NCI-H1694 treated with DMSO at 0.1 percent for 48 hours (cell line): ENCODE results near the gene AJM1.
A peak's percentile ranks its signal among the peaks of the same experiment; 100 is the strongest.
"Not testable (repeated sequence)": the region's sequence is repeated elsewhere in the genome, so short reads cannot be mapped to it uniquely, and the experiment has no call there.

Experiments
- DNase-seq: peaks from one replicate; lab custom pipeline; 2025; lab: John Stamatoyannopoulos, UW

The AJM1 gene

DNA sequence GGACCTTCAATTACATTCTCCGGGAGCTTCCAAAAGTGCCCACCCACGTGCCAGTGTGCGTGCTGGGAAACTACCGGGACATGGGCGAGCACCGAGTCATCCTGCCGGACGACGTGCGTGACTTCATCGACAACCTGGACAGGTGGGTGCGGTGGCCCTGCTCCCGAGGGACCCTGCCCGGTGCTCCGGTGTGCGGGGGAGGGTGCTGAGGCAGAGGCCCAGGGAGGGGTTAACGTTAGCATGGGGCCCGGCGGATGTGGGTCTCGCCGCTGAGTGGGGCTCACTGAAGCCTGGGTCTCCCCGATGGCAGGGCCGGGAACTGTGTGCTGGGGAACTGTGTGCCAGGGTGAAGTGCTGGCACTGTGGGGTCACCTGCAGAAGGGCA, 10.6 kb upstream of the AJM1 start:
- DNase-seq: no peak

DNA sequence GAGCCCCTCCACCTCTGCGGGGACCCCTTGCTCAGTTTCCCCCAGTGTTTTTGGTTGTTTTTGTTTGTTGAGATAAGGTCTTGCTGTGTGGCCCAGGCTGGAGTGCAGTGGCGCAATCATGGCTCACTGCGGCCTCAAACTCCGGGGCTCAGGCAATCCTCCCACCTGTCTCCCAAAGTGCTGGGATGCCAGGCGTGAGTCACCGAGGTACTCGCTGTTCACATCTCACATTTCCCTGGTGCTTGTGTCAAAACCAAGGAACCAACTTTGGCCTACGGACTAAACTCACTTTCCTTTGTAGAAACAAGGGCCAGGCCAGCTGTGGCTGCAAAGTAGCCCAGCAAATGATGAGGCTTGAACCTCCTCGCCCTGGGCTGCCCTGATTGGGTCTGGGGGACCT, 9.7 kb upstream of the AJM1 start:
- no peak for DNase-seq

DNA sequence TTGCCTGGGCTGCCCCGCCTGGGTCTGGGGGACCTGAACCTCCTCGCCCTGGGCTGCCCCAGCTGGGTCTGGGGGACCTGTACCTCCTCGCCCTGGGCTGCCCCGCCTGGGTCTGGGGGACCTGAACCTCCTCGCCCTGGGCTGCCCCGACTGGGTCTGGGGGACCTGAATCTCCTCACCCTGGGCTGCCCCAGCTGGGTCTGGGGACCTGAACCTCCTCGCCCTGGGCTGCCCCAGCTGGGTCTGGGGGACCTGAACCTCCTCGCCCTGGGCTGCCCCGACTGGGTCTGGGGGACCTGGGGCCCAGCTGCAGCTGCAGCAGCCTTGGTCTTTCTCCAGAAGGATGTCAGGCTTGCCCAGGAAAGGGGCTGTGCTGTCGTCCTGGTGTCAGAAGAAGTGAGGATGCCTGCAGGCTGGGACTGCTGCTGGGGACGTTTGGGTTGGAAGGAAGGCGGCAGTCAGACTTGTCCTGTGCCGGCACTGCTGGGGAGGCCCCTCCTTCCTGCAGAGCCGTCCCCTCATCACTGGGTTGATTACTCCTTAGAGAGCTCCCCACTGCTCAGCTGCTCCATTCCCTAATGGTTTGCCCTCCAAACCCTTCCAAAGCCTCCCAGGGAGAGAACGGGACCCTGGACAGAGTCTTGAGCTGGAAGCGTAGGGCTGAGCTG, 8.8 kb upstream of the AJM1 start:
- not testable (repeated sequence) for DNase-seq

DNA sequence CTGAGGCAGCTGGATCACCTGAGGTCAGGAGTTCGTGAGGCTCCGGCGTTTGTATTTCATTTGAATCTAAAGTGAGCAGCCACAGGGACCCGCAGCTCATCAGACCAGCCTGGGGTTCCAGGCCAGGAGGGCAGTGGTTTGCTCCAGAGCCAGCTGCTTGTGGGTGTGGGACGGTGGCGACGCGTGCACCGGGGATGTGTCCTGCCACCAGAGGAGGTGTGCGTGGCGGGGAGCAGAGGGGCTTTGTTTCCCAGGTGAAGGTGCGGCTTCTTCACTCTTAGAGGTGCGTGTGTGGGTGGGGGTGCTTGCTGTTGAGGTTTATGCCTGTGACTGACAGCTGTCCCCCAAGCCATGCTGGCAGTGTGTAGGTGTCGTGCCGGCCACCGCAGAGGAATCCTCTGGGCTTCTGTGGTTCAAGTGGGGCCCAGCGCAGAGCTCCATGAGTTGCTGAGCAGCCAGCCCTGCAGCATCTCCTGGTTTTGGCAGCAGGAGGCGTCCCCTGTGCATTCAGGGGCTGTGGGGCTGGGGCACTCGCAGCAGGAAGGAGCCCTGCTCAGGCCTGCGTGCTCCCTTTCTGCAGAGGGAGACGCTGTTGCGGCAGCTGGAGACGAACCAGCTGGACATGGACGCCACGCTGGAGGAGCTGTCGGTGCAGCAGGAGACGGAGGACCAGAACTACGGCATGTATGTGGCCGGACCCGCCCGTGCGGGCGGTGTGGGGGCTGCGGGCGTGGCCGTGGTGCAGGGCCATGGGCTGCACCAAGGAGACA, 6.9 kb upstream of the AJM1 start:
- no peak for DNase-seq

DNA sequence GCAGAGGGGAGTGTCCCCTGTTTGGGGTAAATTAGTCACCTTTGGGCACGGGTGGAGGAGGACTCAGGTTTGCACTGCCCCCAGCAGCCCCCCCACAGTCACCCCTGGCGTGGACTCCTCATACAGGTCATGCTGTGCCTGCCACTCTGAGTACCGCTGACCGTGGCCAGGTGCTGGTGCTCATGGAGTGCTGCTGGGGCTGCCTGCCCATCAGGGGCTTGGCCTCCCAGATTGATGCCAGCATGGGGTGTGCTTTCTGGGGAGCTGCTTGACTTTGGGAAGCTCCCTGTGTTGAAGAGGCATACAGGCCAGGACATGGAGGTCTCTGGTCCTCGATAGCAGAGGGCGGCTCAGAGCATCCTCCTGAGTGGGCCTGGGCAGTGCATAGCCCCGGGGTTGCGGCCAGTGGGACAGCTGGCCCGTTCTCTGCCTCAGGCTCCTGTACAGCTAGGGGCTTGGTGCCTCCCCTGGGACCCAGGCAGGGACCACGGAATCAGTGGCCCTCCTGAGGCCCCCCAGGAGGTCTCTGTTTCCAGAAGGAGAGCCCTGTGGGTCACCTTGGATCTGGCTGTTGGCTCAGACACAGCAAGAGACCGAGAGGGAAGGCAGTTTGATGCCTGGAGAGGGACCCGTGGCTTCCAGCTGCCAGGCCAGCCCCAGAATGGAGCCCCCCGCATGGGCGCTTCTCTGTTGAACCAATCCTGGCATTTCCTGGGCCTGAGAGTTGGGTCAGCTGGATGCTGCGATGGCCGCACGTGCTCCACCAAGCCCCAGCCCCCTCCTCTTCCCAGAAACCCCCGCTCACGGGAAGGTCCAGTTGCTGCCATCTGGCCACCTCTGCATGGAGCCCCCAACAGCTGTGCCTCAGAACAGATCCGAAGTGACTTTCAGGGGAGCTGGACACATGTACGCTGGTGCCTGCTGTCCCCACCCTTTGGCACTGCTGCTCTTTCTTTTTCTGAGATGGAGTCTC, 6.1 kb upstream of the AJM1 start:
- no peak for DNase-seq

DNA sequence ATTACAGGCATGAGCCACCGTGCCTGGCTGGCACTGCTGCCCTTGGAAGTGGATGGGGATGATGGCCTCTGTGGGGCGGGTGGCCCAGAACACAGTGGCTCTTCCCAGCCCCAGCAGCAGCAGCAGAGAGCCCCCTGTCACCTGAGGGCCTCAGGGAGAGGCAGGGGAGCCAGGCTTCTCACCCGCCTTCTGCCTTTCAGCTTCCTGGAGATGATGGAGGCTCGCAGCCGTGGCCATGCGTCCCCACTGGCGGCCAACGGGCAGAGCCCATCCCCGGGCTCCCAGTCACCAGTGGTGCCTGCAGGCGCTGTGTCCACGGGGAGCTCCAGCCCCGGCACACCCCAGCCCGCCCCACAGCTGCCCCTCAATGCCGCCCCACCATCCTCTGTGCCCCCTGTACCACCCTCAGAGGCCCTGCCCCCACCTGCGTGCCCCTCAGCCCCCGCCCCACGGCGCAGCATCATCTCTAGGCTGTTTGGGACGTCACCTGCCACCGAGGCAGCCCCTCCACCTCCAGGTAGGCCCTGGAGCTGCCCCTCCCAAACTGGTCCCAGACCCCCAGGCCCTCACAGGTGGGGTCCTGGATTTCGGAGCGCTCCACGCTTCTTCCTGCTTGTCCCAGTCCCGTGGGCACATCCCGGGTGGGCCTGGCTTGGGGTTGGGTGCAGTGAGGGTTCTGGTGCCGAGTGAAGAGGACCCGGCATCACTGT, 5.0 kb upstream of the AJM1 start:
- DNase-seq: no peak

DNA sequence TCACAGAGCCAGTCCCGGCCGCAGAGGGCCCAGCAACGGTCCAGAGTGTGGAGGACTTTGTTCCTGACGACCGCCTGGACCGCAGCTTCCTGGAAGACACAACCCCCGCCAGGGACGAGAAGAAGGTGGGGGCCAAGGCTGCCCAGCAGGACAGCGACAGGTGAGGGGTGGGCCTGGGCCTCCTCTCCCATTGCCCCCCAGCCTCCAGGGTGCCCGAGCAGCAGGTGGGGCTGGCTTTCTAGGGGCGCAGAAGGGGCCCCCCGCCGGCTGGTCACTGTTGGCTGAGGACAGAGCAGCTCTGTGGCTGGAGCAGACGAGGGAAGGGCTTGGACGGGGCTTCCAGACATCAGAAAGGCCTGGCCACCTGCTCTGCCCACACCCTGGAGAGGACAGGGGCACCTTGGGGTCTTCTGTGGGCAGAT, 4.4 kb upstream of the AJM1 start:
- not testable (repeated sequence) for DNase-seq

DNA sequence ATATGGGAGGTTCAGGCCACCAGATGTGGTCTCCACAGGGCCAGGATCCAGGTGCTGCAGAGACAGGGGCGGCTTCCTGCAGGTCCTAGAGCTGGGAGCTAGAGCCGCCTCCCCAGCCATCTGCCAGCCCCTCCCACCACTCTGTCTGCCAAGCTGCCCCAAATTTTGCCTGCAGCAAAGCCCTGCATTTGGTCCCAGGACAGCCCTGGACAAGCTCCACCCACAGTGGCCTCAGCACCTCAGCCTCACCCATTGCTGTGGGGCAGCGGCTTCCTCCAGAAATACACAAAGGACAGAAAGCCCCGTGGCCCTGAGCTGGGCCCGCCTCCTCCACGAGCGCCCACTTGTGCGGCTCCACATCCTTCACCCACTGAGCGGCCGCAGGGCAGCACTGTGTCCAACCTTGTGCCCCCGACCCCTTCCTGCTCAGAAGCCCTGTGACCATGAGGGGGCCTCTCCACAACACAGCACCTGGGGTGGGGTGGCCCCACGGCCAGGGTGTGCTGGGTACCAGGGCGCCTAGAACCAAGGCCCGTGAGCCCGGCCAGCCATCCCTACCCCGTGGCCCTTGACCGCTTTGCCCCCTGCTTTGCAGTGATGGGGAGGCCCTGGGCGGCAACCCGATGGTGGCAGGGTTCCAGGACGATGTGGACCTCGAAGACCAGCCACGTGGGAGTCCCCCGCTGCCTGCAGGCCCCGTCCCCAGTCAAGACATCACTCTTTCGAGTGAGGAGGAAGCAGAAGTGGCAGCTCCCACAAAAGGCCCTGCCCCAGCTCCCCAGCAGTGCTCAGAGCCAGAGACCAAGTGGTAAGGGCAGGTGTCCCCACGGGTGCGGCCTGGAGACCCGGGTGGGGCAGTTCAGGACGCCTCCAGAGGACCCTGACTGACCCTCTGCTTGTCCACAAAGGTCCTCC, 3.7 kb upstream of the AJM1 start:
- DNase-seq: no peak

DNA sequence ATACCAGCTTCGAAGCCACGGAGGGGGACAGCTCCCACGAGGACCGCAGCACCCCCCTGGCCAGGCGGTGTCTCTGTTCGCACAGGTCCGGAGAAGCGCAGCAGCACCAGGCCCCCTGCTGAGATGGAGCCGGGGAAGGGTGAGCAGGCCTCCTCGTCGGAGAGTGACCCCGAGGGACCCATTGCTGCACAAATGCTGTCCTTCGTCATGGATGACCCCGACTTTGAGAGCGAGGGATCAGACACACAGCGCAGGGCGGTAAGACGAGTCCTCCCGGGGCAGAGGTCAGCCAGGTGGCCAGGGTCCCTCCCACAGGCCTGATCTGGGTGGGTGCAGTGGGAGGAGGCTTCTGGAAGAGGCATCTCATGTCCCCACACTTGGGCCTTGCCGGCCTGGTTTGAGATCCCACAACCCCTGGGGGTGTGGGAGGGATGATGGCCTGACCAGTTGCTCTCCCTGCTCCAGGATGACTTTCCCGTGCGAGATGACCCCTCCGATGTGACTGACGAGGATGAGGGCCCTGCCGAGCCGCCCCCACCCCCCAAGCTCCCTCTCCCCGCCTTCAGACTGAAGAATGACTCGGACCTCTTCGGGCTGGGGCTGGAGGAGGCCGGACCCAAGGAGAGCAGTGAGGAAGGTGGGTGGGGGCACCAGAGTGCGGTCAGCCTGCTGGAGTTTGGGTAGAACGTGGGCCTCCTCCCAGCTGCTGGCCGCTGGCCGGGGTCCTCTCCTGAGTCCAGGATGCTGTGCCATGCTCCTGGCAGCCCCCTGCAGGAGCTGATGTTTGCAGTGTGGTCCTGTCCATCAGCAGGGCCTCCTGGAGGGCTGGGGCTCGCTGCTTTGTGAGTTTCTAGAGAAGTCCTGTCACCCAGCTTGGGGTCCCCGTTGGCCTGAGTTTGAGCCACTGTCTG, 2.8 kb upstream of the AJM1 start:
- DNase-seq: no peak

DNA sequence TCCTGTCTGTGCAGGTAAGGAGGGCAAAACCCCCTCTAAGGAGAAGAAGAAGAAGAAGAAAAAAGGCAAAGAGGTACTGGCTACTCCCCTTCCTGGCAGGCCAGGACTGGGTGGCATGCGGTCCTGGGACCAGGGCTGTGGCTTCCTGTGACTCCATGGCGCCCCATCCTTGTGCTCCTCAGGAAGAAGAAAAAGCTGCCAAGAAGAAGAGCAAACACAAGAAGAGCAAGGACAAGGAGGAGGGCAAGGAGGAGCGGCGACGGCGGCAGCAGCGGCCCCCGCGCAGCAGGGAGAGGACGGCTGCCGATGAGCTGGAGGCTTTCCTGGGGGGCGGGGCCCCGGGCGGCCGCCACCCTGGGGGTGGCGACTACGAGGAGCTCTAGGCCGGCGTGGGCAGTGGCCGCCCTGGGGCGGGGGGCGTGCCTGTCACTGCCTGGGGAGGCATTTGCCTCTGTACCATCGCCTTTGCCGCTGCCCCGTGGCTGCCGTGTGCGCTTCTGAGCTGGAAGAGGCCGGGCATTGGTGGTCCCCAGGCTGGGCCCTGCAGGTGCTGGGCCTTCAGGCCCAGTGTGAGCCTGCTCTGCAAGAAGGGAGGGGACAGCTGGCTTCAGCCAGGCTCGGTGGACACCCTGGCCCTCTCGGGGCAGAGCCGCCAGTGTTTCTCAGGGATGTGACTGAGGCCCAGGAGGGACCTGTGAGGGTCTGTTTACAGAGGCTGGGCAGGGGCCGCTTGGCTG, 2.0 kb upstream of the AJM1 start:
- DNase-seq: no peak

DNA sequence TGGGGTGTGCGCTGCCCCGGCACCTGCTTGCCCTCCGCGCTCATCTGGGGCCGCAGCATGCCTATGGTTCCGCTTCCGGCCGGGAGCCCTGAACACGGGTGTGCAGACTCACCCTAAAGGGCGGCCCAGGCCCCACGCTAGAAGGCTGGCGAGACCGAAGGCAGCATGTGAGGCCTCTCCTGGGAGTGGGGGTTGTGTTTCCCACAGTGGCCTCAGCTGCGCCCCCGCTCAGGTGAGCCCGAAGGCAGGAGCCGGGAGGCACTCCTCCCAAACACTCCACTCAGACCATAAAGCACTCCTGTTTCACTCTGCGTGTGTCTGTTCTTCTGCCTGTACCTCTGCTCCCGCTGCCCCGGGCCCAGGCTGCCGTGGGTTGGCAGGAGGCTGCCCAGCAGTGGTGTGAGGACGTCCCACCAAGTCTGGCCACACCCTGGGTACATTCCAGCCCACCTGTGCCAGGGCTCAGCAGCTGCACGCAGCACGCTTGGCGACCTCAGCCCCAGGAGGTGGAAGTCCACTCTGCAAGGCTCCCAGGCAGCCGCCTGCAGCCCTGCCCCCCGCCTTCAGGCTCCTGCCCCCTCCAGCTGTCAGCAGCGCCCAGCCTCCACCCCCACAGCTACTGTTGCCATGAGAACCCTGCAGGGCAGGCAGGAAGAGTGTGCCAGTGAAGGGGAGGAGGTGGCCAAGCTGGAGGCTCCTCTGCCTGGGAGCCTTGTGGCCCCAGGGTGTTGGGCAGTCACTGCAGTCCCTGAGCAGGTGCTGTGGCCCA, 1.2 kb upstream of the AJM1 start:
- DNase-seq: peak; percentile 59

DNA sequence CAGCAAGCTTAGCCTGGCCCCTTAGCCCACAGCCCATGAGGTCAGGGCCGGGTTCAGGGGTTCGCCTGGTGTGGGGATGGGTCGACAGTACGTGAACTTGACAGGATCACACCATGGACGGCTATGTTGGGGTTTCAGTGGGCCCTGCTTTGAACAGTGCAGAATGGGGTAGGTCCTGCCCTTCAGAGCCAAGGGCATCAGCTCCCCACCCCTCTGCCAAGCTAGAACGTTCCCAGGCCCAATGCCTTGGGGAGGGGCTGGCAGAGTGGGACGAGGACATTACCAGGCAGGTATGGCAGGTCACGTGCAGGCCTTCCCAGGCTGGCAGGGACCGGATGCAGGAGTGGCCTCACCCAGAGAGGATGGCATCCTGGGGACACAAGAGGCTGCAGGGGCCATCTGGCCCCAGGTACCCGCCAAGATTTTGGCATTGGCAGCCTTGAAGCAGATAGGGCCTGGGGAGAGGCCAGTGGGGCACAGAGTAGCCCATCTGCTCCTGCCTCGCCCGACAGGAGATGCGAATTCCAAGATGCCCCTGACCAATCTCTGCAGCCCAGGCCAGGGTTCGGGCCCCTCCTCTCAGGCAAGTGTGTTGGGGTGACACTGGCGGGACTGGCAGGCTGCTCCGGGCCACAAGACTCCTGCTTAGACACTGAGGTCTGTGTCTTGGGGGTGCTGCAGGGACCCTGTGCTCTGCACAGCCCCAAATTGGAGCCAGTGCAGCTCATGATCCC, 465 bp upstream of the AJM1 start:
- peak; percentile 37 for DNase-seq

DNA sequence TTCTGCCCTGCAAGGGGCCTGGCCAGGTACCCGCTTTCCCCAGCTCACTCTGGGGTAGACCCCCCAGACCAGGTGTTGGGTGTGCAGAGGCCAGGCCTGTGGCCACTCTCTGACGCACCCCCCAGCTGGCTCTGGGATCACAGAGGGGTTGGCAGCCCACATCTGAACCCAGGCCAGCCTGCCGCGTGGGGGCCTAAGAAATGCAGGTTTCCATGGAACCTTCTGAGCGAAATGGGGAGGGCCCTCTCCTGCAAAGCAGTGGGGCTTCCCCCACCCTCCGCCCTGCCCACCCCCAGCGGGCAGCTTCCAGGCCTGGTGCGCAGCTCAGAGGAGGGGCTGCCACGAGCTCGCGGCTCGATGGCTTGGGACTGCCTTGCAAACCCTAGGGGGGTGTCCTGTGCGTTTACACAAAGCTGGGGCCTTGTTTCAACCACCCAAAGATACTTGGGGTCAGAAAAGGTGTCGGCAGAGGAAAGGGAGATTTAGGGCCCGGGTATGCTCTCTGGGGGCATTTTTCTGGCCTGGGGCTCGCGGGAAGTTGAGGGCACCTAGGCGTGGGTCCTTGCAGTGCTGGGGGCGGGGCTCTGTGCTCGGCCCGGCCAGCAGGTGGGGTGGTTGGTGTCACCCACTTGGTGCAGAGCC, 1.0 kb downstream of the AJM1 start:
- DNase-seq: not testable (repeated sequence)

DNA sequence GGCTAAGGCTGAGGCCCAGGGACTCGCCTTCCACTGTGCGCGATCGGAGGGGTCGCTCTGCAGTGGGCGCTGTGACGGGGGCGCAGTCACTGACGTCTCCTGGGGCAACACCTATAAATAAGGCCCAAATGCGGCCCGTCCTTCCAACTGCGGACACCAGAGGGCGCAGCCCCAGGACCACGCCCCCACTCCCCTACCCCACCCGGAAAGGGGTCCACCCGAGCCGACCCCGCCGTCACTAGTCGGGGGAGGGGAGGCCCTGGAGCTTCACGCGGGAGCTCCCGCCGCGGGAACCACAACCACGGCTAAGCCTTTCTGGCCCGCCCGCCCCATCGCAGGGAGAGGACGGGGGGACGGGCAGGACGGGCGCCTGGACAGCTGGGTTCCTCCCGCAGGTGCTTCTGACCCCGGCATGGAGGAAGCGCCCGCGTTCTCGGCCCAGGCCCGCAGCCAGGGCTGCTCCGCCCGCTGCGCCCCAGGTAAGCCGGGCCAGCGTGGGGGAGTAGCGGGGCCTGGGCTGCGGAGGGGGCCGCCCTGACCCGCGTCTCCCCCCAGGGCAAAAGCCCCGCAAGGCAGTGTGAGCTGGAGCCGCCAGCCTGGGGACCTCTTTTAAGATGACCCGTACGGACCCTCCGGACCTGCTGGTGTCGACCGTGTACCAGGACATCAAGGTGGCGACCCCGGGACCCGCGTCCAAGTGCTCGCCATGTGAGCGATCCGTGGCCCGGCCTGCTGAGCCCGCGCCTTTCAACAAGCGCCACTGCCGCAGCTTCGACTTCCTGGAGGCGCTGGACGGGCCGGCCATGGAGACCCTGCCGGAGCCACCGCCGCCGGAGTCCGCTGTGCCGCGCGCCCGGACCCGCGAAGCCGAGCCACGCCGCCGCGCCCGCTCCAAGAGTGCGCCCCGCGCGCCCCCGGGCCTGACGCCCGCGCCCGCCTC, 1.8 kb downstream of the AJM1 start:
- peak; percentile 1 for DNase-seq

DNA sequence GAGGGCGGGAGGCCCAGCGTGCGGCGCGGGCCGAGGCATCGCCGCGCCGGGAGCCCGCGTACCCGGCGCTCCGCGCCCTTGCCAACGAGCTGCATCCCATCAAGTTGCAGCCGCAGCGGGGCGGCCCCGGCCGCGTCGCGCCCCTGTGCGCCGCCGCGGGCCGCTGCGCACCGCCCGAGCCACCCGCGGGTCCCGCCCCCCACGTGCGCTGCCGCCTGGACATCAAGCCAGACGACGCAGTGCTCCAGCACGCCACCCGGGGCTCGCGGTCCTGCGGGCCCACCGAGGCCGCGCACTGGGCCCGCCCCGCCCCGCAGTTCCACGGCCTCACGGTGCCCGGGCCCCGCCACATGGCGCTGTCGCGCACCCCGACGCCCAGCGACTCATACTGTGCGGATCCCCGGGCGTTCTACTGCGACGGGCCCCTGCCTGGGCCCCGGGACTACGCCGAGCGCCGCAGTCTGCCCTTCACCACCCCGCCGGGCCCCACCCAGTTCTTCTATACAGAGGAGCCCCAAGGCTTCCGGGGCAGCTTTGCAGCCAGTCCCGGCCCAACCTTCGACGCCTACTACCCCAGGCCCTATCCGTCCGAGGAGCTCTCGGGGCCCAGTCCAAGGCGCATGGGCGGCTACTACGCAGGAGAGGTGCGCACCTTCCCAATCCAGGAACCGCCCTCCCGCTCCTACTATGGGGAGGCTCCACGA, 2.6 kb downstream of the AJM1 start:
- DNase-seq: no peak
